Measurements from ENCODE around the gene MGAT5B.
"Not testable (repeated sequence)": the region's sequence is repeated elsewhere in the genome, so short reads cannot be mapped to it uniquely, and the experiment has no call there.

Gene MGAT5B

GRCh38 chr17:76848670-76849069 is 19.5 kb upstream of the MGAT5B start:
- DNase-seq (ENCODE audit: low read depth, low spot score) = no peak

GRCh38 chr17:76849160-76849559 is 19.0 kb upstream of the MGAT5B start:
- DNase-seq (ENCODE audit: low read depth, low spot score) = not testable (repeated sequence)

GRCh38 chr17:76852843-76853242 is 15.4 kb upstream of the MGAT5B start:
- DNase-seq (ENCODE audit: low read depth, low spot score) = no peak

- no peak for DNase-seq (ENCODE audit: low read depth, low spot score)
These were observed 13.1 kb upstream of the MGAT5B start for GRCh38 chr17:76855105-76855504.

GRCh38 chr17:76862079-76862478 is 6.1 kb upstream of the MGAT5B start:
- DNase-seq (ENCODE audit: low read depth, low spot score) = no peak

GRCh38 chr17:76862494-76862893 is 5.7 kb upstream of the MGAT5B start:
- DNase-seq (ENCODE audit: low read depth, low spot score) = no peak

GRCh38 chr17:76864024-76864423 is 4.2 kb upstream of the MGAT5B start:
- DNase-seq (ENCODE audit: low read depth, low spot score) = no peak

GRCh38 chr17:76865174-76865573 is 3.0 kb upstream of the MGAT5B start:
- DNase-seq (ENCODE audit: low read depth, low spot score) = no peak

- DNase-seq (ENCODE audit: low read depth, low spot score) = no peak
These were observed 2.0 kb upstream of the MGAT5B start for GRCh38 chr17:76866203-76866602.

- DNase-seq (ENCODE audit: low read depth, low spot score) = peak; percentile 65
These were observed 1.2 kb upstream of the MGAT5B start for GRCh38 chr17:76866774-76867577.

GRCh38 chr17:76867578-76868175 is 527 bp upstream of the MGAT5B start:
- peak; percentile 72 for DNase-seq (ENCODE audit: low read depth, low spot score)

GRCh38 chr17:76868669-76869495 is 678 bp downstream of the MGAT5B start:
- DNase-seq (ENCODE audit: low read depth, low spot score) = peak; percentile 20

- no peak for DNase-seq (ENCODE audit: low read depth, low spot score)
These were observed 1.5 kb downstream of the MGAT5B start for GRCh38 chr17:76869496-76870376.

- peak; percentile 73 for DNase-seq (ENCODE audit: low read depth, low spot score)
These were observed 2.1 kb downstream of the MGAT5B start for GRCh38 chr17:76870377-76870714.

- DNase-seq (ENCODE audit: low read depth, low spot score) = no peak
These were observed 3.5 kb downstream of the MGAT5B start for GRCh38 chr17:76871668-76872067.

- peak; percentile 58 for DNase-seq (ENCODE audit: low read depth, low spot score)
These were observed 4.1 kb downstream of the MGAT5B start for GRCh38 chr17:76872221-76872873.

- no peak for DNase-seq (ENCODE audit: low read depth, low spot score)
These were observed 4.6 kb downstream of the MGAT5B start for GRCh38 chr17:76872874-76873221.

- DNase-seq (ENCODE audit: low read depth, low spot score) = no peak
These were observed 5.7 kb downstream of the MGAT5B start for GRCh38 chr17:76873856-76874255.

GRCh38 chr17:76877437-76877836 is 9.2 kb downstream of the MGAT5B start:
- DNase-seq (ENCODE audit: low read depth, low spot score) = no peak

- DNase-seq (ENCODE audit: low read depth, low spot score) = no peak
These were observed 10.4 kb downstream of the MGAT5B start for GRCh38 chr17:76878568-76878967.

- DNase-seq (ENCODE audit: low read depth, low spot score) = no peak
These were observed 11.1 kb downstream of the MGAT5B start for GRCh38 chr17:76879254-76879653.
